Islet precursor cell (in vitro differentiated cells): ENCODE data around the gene UTS2R.
"Not testable (repeated sequence)": the region's sequence is repeated elsewhere in the genome, so short reads cannot be mapped to it uniquely, and the experiment has no call there.

Experiments used
- DNase-seq: peaks from one replicate; pipeline ENCODE4 v3.0.0-alpha.2; 2018

UTS2R gene

GRCh38 chr17:82376042-82376730 is 4.6 kb downstream of the UTS2R start:
- no peak for DNase-seq

DNA sequence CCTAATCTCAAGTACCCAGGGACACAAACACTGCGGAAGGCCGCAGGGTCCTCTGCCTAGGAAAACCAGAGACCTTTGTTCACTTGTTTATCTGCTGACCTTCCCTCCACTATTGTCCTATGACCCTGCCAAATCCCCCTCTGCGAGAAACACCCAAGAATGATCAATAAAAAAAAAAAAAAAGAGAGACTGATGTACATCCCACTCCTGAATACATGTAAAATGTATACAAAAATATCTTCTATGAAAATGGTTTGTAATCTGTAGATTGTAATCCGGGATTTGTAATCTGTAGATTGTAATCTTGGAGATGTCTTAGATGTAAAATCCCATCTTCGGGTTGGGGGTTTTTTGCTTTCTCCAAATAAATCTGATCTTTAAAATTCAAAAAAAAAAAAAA is 5.7 kb downstream of the UTS2R start:
- DNase-seq = not testable (repeated sequence)

DNA sequence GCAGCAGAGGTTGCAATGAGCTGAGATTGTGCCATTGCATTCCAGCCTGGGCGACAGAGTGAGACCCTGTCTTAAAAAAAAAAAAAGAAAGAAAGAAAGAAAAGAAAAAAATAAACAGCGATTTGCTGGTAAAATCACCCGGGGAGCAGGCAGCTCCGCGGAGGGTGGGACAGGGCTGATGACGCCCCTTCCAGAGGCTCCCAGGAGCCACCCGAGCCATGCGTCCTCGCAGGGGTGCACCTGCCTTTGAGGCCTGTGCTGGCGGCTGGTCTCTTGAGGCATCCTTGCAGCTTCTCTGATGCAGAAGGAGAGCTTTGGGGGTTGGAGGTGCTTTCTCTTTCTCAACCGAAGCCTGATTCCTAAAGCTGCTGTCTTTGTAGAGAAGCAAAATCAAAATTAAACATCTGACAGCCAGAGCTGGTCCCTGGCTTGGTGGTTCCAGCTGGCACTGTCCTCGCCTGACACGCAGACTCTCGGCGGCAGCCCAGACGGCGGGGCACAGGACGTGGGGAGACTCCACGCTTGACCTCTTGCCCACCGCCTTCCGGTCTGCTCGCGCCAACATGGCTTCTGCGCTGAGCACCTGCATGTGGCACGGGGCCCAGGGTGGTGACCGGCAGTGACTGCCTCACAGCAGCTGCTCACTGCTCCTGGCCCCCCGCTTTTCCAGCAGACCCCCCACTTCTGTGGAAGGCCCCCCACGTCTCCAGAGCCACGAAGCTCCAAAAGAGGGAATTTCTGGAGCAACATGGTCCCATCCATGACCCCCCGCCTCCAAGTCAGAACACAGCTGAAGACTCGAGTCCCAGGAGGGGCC is 6.6 kb downstream of the UTS2R start:
- no peak for DNase-seq

DNA sequence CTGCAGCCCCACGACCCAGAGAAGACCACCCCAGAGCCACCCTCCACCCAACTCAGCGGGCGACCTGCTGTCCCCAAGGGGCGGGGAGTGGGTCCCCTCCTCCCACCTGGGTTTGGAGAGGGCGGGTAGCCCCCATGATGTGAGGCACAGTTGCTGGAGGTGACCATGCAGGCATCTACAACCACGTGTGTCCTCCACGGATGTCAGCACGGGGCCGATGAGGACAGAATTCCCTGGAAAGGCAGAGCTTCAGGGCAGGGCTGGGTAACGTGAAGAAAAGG is 7.1 kb downstream of the UTS2R start:
- DNase-seq = no peak

DNA sequence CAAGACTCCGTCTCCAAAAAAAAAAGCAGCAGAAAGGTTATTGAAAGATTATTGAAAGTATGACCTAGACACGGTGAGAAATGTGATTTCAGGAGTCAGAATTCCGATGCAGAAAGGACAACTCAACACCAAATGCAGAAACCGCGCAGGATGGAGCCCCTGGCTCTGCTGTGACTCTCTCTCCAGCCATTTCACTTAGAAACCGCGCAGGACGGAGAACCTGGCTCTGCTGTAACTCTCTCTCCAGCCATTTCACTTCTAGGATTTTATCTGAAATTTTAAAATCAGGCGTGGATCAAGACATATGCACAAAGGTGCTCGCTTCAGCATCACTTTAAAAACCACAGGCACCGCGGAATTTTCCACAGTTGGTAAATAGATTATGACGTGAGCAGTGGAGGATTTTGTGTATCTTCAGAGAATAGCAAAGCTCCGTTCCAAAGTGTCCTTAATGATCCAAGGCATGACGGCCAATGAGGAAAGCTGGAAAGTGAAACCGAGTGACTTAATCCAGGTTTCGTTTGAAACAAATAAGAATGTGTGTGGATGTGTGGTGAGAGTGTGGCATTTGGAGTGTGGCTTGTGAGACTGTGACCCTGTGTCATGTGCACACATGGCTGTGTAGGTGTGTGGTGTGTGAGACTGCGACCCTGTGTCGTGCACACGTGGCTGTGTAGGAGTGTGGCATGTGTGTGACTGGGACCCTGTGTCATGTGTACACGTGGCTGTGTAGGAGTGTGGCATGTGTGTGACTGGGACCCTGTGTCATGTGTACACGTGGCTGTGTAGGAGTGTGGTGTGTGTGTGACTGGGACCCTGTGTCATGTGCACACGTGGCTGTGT is 9.5 kb downstream of the UTS2R start:
- no peak for DNase-seq

GRCh38 chr17:82381703-82382009 is 10.1 kb downstream of the UTS2R start:
- DNase-seq = not testable (repeated sequence)

- not testable (repeated sequence) for DNase-seq
These were observed 10.8 kb downstream of the UTS2R start for GRCh38 chr17:82382220-82382932.

DNA sequence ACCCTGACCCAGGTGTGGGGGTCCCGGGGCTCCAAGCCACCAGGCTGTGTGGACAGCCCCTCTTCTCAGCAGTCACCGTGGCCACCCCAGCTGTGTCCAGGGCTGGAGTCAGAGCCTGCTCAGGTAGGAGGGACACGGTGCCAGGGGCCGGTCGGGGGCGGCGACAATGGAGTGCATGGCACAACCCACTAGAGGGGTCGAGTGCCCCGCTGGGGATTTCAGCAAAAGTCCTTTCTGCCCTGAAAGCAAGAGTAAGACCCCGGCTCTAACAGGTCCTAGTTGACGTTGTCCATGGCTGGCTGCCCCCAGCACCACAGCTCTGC is 11.3 kb downstream of the UTS2R start:
- DNase-seq = no peak

DNA sequence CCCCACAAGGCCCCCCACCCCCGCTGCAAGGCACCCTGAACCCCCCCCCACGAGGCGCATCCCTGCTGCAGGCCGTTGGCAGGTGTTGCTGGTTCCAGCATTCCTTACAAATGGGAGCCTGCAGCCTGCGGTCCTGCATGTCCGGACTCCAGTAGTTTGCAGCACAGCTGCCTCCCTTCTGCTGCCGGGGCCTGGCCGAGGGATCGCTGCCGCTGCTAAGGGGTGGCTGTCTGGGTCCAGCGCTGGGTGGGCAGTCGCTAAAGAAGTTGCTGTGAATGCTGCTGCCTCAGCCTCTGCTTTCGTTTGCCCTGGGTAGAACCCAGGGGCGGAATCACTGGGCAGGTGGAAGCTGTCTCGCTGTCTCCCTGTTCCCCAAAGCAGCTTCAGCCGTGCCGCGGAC is 11.8 kb downstream of the UTS2R start:
- DNase-seq = no peak

DNA sequence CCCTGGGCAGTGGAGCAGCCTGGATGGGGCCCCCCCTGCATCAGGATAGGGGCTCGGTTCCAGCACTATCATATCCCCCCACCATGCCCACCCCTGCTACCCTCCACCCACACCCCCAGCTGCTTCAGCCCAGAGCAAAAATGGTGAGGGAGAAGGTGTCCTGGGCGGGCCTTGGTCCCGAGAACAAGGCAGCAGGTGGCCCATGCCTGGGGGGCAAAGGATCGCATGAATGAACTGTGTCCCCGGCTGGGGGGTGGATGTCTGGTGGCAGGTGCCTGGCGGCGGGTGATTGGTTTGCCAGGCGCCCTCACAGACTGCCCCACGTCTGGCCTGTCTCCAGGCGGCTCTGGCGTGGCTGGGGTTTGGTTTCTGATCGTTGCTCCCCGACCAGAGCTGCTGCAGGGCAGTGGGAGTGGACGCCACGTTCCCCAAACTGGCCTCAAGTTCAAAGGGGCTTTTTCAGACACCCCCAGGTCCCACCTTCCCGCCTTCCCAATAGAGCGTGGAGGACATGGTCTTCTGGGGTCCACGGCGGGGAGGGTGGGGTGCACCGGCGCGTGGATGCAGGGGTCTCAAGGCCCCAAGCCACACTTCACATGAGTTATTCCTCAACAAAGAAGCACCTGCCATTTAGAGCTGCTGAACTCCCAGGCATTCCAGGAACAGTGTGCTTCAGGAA is 12.6 kb downstream of the UTS2R start:
- no peak for DNase-seq

DNA sequence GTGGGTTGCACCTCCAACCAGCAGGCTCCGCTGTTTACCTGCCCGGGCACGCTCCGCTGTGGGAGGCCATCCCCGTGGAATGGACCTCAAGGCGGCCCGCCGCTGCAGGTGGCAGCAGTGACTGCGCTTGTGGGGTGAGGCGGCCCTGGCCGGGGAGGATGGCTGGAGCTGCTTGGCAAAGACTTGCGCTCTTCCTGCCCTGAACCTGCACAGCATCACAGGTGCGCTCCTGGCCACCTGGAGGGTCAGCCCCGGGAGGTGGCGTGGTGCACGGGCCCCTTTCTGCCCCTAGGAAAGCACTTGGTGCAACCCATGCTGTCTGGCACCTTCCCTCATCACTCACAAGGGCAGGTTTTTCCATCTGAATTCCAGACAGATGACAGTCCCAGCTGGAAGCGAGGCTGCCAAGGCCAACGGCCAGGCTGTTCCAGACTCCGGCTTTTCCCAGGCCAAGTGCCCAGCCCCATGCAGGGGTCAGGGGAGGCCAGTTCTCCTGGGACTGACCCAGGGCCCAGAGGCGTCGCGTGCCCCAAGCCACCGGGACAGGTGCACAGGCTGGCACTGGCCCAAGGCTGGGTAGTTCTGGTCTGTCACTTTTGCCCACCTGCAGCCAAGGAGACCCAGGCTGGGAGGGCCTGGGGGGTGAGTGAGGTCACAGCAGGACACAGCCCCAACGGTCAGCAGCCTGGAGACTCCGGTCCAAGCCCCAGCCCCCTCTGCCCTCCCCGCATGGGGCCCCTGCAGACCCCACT is 13.3 kb downstream of the UTS2R start:
- no peak for DNase-seq

DNA sequence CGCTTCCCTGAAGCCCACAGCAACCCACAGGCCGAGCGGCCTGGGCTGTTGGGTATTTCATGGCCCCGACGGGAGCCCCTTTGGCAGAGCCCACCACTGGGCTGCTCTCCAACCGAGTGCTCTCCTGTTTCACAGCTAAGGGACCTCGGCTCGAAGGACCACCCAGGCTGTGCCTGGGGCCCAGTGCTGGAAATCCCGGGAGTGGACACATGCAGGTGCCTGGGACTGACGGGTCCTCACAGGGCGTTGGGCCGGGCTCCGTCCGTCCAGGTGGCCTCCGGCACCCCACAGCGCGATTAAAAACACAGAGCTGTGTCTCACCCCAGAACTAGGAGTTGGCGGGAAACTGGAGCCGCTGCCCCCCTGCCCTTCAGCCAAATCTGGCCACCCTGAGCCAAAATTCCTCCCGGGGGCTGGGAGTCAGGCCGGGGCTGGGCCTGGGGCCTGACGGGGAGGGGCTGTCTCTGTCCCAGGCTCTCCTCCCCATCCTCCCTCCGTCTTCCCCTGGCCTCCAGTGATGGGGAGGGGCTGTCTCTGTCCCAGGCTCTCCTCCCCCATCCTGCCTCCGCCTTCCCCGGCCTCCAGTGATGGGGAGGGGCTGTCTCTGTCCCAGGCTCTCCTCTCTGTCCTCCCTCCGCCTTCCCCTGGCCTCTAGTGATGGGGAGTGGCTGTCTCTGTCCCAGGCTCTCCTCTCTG is 14.1 kb downstream of the UTS2R start:
- no peak for DNase-seq

DNA sequence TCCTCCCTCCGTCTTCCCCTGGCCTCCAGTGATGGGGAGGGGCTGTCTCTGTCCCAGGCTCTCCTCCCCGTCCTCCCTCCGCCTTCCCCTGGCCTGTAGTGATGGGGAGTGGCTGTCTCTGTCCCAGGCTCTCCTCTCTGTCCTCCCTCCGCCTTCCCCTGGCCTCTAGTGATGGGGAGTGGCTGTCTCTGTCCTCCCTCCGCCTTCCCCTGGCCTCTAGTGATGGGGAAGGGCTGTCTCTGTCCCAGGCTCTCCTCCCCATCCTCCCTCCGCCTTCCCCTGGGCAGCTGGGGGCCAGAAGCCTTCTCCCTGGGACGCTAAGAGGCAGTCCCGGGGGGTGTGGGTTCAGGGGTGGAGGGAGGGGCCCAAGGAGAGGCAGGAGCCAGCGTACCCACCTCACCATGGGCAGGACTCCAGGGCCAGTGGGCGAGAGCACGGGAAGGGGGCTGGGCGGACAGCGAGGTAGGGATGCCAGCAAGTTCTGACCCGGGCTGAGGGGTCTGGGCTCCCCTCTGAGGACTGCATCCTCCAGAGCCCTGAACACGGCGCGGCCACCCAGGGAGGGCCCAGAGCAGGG is 14.8 kb downstream of the UTS2R start:
- DNase-seq = no peak

DNA sequence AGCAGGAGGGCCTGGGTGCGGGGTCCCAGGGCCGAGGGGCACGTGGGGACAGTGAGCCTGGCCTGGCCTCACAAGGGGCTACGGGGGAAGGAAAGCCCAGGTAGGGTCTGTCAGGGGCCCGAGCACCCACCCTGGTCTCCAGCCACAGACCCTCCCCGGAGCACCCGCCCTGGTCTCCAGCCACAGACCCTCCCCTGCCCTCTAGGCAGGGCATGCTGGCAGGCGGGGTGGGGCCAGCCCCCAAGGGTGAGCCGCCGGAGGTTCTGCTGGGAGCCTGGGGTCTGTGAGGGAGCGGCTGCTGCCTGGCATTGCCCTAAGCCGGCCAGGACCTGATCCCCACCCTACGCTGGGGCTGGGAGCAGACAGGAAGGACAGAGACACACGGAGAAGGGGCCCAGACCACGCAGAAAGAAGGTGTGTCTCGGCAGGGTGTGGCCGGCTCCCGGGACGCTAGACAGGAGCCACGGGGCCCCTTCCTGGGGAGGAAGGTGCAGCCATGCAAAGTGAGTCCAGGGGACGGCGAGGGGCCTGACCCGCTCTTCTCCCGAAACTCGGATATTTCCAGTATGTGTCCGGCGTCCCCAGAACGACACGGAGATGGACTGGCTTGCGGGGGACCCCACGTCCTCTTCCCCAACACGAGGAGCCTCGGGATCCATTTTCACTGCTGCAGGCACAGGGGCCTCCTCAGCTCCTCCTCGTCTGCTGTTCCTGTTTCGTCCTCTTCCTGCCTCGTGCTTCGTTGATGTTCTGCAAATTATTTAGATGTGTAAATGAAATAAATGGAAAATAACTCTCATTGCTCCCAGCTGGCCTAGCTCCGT is 15.5 kb downstream of the UTS2R start:
- no peak for DNase-seq

GRCh38 chr17:82387705-82388106 is 16.1 kb downstream of the UTS2R start:
- no peak for DNase-seq

GRCh38 chr17:82388223-82388921 is 16.8 kb downstream of the UTS2R start:
- no peak for DNase-seq

GRCh38 chr17:82388922-82389283 is 17.3 kb downstream of the UTS2R start:
- DNase-seq = no peak

DNA sequence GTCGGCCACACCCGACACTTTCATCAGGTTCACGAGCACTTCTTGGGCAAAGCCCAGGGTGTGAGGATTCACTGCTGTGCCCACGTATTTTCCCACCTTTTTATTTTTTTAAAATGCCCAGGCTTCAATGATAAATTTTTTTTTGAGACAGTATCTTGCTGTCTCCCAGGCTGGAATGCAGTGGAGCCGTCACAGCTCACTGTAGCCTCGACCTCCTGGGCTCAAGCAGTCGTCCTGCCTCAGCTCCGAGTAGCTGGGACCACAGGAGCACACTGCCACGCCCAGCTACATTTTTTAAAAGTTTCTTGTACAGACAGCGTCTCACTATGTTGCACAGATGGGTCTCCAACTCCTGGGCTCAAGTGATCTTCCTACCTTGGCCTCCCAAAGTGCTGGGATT is 17.8 kb downstream of the UTS2R start:
- no peak for DNase-seq

DNA sequence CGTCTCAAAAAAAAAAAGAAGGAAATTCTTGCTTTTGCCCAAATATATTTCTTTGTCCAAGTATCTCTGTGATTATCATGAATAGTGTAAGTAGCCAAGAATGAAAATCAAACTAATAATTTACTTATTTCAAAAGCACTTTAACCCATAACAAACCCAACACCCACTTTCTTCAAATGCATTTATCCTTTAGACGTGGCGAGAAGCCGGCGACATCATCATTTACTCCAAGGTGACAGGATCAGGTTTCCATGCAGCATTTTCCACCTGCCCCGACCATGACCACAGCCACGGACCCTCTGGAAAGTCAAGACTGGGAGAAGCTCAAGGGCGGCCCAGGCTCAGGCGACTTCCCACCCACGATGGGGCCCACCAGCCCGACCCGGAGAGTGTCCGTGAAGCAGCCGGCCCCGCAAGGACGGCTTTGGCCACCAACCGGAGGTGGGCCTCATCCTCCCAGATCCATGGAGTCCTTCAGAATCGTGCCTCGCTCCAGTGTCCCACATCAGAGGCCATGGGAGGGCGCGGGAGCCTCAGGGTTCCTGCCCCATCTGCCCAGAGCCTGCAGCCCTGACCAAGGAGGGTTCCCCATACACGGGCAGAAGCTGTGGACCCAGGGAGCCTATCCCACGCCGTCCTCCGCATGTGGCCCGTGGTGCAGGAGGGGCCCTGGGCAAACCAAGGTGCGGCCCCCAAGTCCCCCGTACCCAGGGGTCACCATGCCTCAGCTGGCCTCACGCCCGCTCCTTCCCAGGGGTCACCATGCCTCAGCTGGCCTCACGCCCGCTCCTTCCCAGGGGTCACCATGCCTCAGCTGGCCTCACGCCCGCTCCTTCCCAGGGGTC is 18.7 kb downstream of the UTS2R start:
- DNase-seq = no peak
